Stomach (tissue), 9 donors: Measurements from ENCODE around the gene ZNHIT3. TPM values are rescaled to one million over a fixed set of nuclear protein-coding genes. Genes with fewer than 3 reads are reported as not detected.

Experiments used
- DNase-seq, 2 donors: peaks; one replicate each; pipeline versions ENCODE4 v3.0.0 to v3.0.0-alpha.2; 2013 to 2019
- H3K27ac ChIP-seq, 5 donors: fragments of 200-600 bp in 4 of 5; sonication (generic) in 4 of 5; one replicate each; pipeline ENCODE4 v1.5.1; 2013 to 2019; ENCODE audit warnings: mild to moderate bottlenecking in 1 of 5, moderate library complexity in 1 of 5
- H3K27me3 ChIP-seq, 3 donors: fragments of 200-600 bp; sonication (generic); one replicate each; pipeline ENCODE4 v1.5.1; 2017 to 2019; ENCODE audit warnings: mixed run types in 1 of 3
- H3K36me3 ChIP-seq, 4 donors: fragments of 200-600 bp; sonication (generic); 1 replicate in 3 of 4; 2 replicates in 1 of 4; pipeline ENCODE4 v1.5.1; 2016 to 2019
- H3K4me1 ChIP-seq, 4 donors: fragments of 200-600 bp; sonication (generic); one replicate each; pipeline ENCODE4 v1.5.1; 2016 to 2019
- H3K4me3 ChIP-seq, 4 donors: fragments of 200-600 bp; sonication (generic) in 3 of 4; one replicate each; pipeline ENCODE4 v1.5.1; 2016 to 2019; ENCODE audit warnings: mild to moderate bottlenecking in 1 of 4
- H3K9me3 ChIP-seq, 4 donors: fragments of 200-600 bp; sonication (generic); one replicate each; pipeline ENCODE4 v1.5.1; 2016 to 2019
- CTCF ChIP-seq, 7 experiments: fragments of 450-650 bp in 4 of 7; fragments of 200-600 bp in 3 of 7; sonication (generic) in 3 of 7; IDR thresholded peaks; one replicate each; pipeline ENCODE4 v1.5.1; 2016 to 2019; ENCODE audit warnings: antibody characterized with exemption in 7 of 7, control low read depth in 2 of 7, mild to moderate bottlenecking in 1 of 7
- EP300 ChIP-seq: sonication (generic); formaldehyde crosslinking; IDR thresholded peaks from one replicate; pipeline ENCODE4 v1.6.1; 2017; ENCODE audit warnings: antibody characterized with exemption
- POLR2A ChIP-seq, 4 donors: fragments of 450-650 bp; IDR thresholded peaks; one replicate each; pipeline ENCODE4 v1.6.1; 2016; ENCODE audit warnings: antibody characterized with exemption in 4 of 4, control low read depth in 2 of 4, mild to moderate bottlenecking in 1 of 4, moderate library complexity in 1 of 4
- POLR2AphosphoS5 ChIP-seq, 3 donors: sonication (generic); formaldehyde crosslinking; IDR thresholded peaks; one replicate each; pipeline ENCODE4 v1.6.1; 2016; ENCODE audit warnings: antibody characterized with exemption in 3 of 3
- WGBS, 5 donors: extraction: QIAGEN DNeasy Blood & Tissue Kit in 3 of 5; methylation state at CpG; one replicate each; pipeline versions ENCODE4 v1.1.5 to v1.1.7; 2013 to 2018; 5-methylcytosine and 5-hydroxymethylcytosine counted together
- intact Hi-C: fragments of 100-400 bp; cut with DNase I; formaldehyde crosslinking; loops from one replicate; pipeline ENCODE4 v1.15.1; 2023; ENCODE audit warnings: low total_unique reads
- polyA plus RNA-seq, 3 donors: library from polyadenylated mRNA; stranded (reverse); fragments of 200-250 nt; gene quantifications; one replicate each; pipeline ENCODE4 v1.2.3, GENCODE V29; 2013
- total RNA-seq, 5 donors: library from RNA; depleted of rRNA; stranded (reverse); fragments of >200 nt; gene quantifications; one replicate each; pipeline versions ENCODE4 v1.1.0 to v1.2.3, GENCODE V29; 2014 to 2016
- donor health status: healthy with polysubstance abuse.
- donor health status: Bipolar disorder and iron deficiency.
- donor health status: healthy.

Gene ZNHIT3
- total and polyA plus RNA-seq, 8 donors = 0.87 to 86.2 (median 31.9) TPM

GRCh38 chr17:36459045-36459444, 27.4 kb upstream of the ZNHIT3 start:
- Histone ChIP-seq H3K4me1 (peaks cover 0 to 4% (median 1%) of the 10 kb centered on the region in 4 donors), H3K27me3 (peaks cover 0 to 50% (median 22%) of the 10 kb centered on the region in 3 donors), H3K4me3 (no peak overlapping the region), H3K9me3 (no peaks in the 10 kb centered on the region), H3K36me3 (no peaks in the 10 kb centered on the region), H3K27ac (no peak overlapping the region)
- DNase-seq = no peak
- 84 to 90% (median 88%) methylated on average over 2 to 5 of the region's 5 CpGs for WGBS, 5 donors
- TF ChIP-seq CTCF (IDR thresholded peaks at IDR 0.05) = no peak
- no peak for TF ChIP-seq POLR2A (IDR thresholded peaks at IDR 0.05)
- TF ChIP-seq POLR2AphosphoS5 (IDR thresholded peaks at IDR 0.05) = no peak
- TF ChIP-seq EP300 = no peak
- intact Hi-C loops = no loop called here

- H3K4me1 ChIP-seq = peaks cover 0 to 8% (median 2%) of the 10 kb centered on the region in 4 donors
- H3K27ac ChIP-seq = no peak overlapping the region
- peaks cover under 1 to 55% (median 28%) of the 10 kb centered on the region in 3 donors for H3K27me3 ChIP-seq
- no peak overlapping the region for H3K4me3 ChIP-seq
- no peaks in the 10 kb centered on the region for H3K9me3 ChIP-seq
- WGBS, 5 donors = 67 to 88% (median 71%) methylated on average over 3 to 7 of the region's 7 CpGs
- intact Hi-C loops = no loop called here
- DNase-seq = no peak
- no peaks in the 10 kb centered on the region for H3K36me3 ChIP-seq
- TF ChIP-seq CTCF (IDR thresholded peaks at IDR 0.05) (no peak), EP300 (no peak), POLR2A (IDR thresholded peaks at IDR 0.05) (no peak), POLR2AphosphoS5 (IDR thresholded peaks at IDR 0.05) (no peak)
Observed at GRCh38 chr17:36459601-36460000, 26.9 kb upstream of the ZNHIT3 start.

GRCh38 chr17:36460265-36460937, 26.1 kb upstream of the ZNHIT3 start:
- WGBS, 5 donors = 56 to 71% (median 70%) methylated on average over 5 of the region's 5 CpGs
- intact Hi-C loops = no loop called here
- H3K27me3 ChIP-seq = peaks cover 8 to 63% (median 36%) of the 10 kb centered on the region in 3 donors

More at GRCh38 chr17:36460265-36460937, 26.1 kb upstream of the ZNHIT3 start:
- peaks cover 0 to 8% (median 2%) of the 10 kb centered on the region in 4 donors for H3K4me1 ChIP-seq
- DNase-seq = no peak
- no peaks in the 10 kb centered on the region for H3K36me3 ChIP-seq
- H3K4me3 ChIP-seq = no peak overlapping the region
- no peaks in the 10 kb centered on the region for H3K9me3 ChIP-seq
- H3K27ac ChIP-seq = no peak overlapping the region
- TF ChIP-seq POLR2AphosphoS5 (IDR thresholded peaks at IDR 0.05) = no peak
- no peak for TF ChIP-seq POLR2A (IDR thresholded peaks at IDR 0.05)
- no peak for TF ChIP-seq CTCF (IDR thresholded peaks at IDR 0.05)
- TF ChIP-seq EP300 = no peak
